H1 (cell line): ENCODE results near the gene GRIN3A.

Experiments
- ATF3 ChIP-seq: IDR thresholded peaks from 2 replicates; pipeline ENCODE4 v1.6.1; 2011; ENCODE audit warnings: low read depth, mild to moderate bottlenecking, low read length; ENCODE audit not compliant: insufficient read depth
- CHD2 ChIP-seq: IDR thresholded peaks from 2 replicates; pipeline ENCODE4 v1.6.1; 2012; ENCODE audit warnings: low read length, improper control_type of control experiment
- EZH2 ChIP-seq: fragments of 200-600 bp; sonication (generic); IDR thresholded peaks from 2 replicates; pipeline ENCODE4 v1.7.1; 2012; ENCODE audit warnings: low read depth, mild to moderate bottlenecking, moderate library complexity, low read length, inconsistent platforms; ENCODE audit not compliant: severe bottlenecking
- JUND ChIP-seq: IDR thresholded peaks from 2 replicates; pipeline ENCODE4 v1.6.1; 2011; ENCODE audit warnings: mild to moderate bottlenecking, improper control_type of control experiment, low read length
- POLR2A ChIP-seq, 2 experiments: IDR thresholded peaks; 1 replicate in 1 of 2; 2 replicates in 1 of 2; pipeline ENCODE4 v1.6.1; 2011; ENCODE audit warnings: low read depth in 2 of 2, low read length in 2 of 2, mild to moderate bottlenecking in 2 of 2; ENCODE audit errors: control extremely low read depth in 1 of 2
- POLR2AphosphoS5 ChIP-seq: IDR thresholded peaks from 2 replicates; pipeline ENCODE4 v1.6.1; 2011; ENCODE audit warnings: low read depth, low read length
- POU5F1 ChIP-seq: IDR thresholded peaks from 2 replicates; pipeline ENCODE4 v1.6.1; 2011; ENCODE audit warnings: low read depth, mild to moderate bottlenecking, low read length, moderate library complexity
- SAP30 ChIP-seq: fragments of 300-600 bp; sonication (generic); IDR thresholded peaks from 2 replicates; pipeline ENCODE4 v1.7.1; 2012; ENCODE audit warnings: low read length, moderate library complexity, mild to moderate bottlenecking, inconsistent platforms; ENCODE audit not compliant: insufficient read depth, insufficient replicate concordance
- SP1 ChIP-seq: IDR thresholded peaks from 2 replicates; pipeline ENCODE4 v1.6.1; 2011; ENCODE audit warnings: low read depth, low read length
- TAF1 ChIP-seq: IDR thresholded peaks from 2 replicates; pipeline ENCODE4 v1.6.1; 2011; ENCODE audit warnings: mild to moderate bottlenecking, low read depth, low read length
- TCF12 ChIP-seq: IDR thresholded peaks from 2 replicates; pipeline ENCODE4 v1.6.1; 2011; ENCODE audit warnings: low read depth, mild to moderate bottlenecking, low read length
- ZNF274 ChIP-seq: IDR thresholded peaks from 2 replicates; pipeline ENCODE4 v1.7.0; 2012; ENCODE audit warnings: low read length, borderline replicate concordance; ENCODE audit errors: extremely low read depth
- TF ChIP-seq, protein P1 (sequence below), 3 experiments: IDR thresholded peaks; 1 replicate in 2 of 3; 2 replicates in 1 of 3; pipeline versions ENCODE4 v1.5.1 to v1.6.1; 2011; ENCODE audit warnings: low read length in 3 of 3, mild to moderate bottlenecking in 3 of 3, inconsistent platforms in 2 of 3, low read depth in 1 of 3, moderate library complexity in 1 of 3; ENCODE audit not compliant: insufficient read depth in 1 of 3; ENCODE audit errors: control extremely low read depth in 1 of 3

DNA sequence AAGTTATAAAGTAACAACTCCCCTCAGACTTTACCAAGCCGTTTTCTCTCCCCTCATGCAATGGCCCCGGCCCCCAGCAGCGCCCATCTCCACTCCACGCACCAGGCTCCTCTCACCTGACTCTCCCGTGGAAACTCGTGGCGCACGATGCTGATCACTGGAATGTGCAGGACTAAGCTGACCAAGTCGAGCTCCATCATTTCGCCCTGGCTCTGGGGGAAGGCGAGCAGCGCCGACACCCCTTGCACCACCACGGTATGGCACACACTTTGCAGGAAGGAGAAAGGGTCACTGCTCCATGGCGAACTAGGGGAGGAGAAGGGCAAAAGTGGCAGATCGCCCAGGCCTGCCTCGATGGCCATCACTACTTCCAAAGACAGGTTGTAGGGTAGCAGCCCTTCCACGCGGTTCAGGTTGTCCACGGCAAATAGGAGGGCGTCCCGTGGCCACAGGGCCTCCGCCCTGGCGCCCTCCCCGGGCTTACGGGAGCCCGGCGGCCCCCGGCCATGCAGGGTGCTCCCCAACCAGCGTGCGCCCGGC, 1.2 kb downstream of the GRIN3A start:
- TF ChIP-seq POU5F1 (no peak), EZH2 (no peak), ZNF274 (no peak), POLR2A (IDR thresholded peaks at IDR 0.05; ENCODE audit: control extremely low read depth in 1 of 2, low read depth in 2 of 2, low read length in 2 of 2) (no peak), SAP30 (no peak), JUND (no peak), ATF3 (no peak), POLR2AphosphoS5 (no peak), TCF12 (no peak), CHD2 (no peak), SP1 (no peak), TAF1 (no peak)
- TF ChIP-seq, protein P1, sequence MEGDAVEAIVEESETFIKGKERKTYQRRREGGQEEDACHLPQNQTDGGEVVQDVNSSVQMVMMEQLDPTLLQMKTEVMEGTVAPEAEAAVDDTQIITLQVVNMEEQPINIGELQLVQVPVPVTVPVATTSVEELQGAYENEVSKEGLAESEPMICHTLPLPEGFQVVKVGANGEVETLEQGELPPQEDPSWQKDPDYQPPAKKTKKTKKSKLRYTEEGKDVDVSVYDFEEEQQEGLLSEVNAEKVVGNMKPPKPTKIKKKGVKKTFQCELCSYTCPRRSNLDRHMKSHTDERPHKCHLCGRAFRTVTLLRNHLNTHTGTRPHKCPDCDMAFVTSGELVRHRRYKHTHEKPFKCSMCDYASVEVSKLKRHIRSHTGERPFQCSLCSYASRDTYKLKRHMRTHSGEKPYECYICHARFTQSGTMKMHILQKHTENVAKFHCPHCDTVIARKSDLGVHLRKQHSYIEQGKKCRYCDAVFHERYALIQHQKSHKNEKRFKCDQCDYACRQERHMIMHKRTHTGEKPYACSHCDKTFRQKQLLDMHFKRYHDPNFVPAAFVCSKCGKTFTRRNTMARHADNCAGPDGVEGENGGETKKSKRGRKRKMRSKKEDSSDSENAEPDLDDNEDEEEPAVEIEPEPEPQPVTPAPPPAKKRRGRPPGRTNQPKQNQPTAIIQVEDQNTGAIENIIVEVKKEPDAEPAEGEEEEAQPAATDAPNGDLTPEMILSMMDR (IDR thresholded peaks at IDR 0.05; ENCODE audit: control extremely low read depth in 1 of 3, insufficient read depth in 1 of 3, low read depth in 1 of 3, low read length in 3 of 3): no peak
